TTC549 (cell line): Measurements from ENCODE around the gene LRRN3.

Experiments used
- FAIRE-seq: peaks from 2 replicates; lab custom pipeline; 2012; peaks lifted over from hg19 to GRCh38; lab: Jason Lieb, UNC

LRRN3 gene

GRCh38 chr7:111107579-111107978 lies 16.7 kb downstream of the LRRN3 start:
- FAIRE-seq, result no peak

GRCh38 chr7:111108000-111108399 lies 17.1 kb downstream of the LRRN3 start:
- no peak for FAIRE-seq

GRCh38 chr7:111108496-111108895 lies 17.6 kb downstream of the LRRN3 start:
- FAIRE-seq, result no peak

- no peak for FAIRE-seq
Observed at GRCh38 chr7:111112439-111112838, 21.5 kb downstream of the LRRN3 start.

- FAIRE-seq, result no peak
Observed at GRCh38 chr7:111113263-111114017, 22.5 kb downstream of the LRRN3 start.

- no peak for FAIRE-seq
Observed at GRCh38 chr7:111115966-111116365, 25.0 kb downstream of the LRRN3 start.

- no peak for FAIRE-seq
Observed at GRCh38 chr7:111126987-111127386, 36.1 kb downstream of the LRRN3 start.

GRCh38 chr7:111129435-111129834 lies 38.5 kb downstream of the LRRN3 start:
- FAIRE-seq, result no peak

- FAIRE-seq, result no peak
Observed at GRCh38 chr7:111132833-111133232, 41.9 kb downstream of the LRRN3 start.

GRCh38 chr7:111137296-111138192 lies 46.6 kb downstream of the LRRN3 start:
- FAIRE-seq, result no peak

DNA sequence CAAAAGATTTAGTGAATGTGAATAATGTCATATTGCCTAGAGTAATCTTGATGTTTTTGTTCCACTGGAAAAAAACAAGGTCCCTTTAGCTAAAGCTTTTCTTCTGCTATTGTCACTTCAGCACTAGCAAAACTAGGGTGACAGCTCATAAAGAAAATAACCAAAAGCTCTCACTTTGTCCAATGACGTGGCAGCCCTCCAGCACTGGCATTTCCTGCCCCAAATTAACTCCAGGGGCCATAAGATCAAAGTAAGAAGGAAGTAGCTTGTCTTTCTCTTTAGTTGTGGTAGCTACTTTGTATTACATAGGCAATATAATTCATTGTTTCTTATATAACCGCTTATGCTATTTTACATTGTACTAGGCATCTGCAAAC lies 47.3 kb downstream of the LRRN3 start:
- FAIRE-seq, result no peak

DNA sequence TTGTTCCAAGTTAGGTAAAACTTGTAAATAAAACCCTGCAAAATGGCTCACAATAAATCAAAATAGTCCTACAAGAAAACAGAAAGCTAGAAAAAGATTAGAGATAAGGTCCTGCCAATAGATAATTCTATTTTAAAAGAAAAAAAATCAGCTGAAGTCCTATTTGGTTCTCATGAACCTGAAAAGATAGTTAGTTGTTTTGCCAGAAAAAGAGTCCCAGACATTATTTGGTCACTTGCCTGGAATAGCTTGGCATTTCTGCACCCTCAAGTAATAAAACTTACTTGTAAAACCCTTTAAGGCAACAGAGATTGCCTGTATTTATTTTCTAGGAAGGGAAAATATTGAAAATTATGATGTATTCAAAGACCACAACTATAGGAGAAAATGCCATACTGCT lies 47.7 kb downstream of the LRRN3 start:
- no peak for FAIRE-seq

GRCh38 chr7:111140091-111140865 lies 49.4 kb downstream of the LRRN3 start:
- no peak for FAIRE-seq

GRCh38 chr7:111145472-111145871 lies 54.5 kb downstream of the LRRN3 start:
- FAIRE-seq, result no peak

DNA sequence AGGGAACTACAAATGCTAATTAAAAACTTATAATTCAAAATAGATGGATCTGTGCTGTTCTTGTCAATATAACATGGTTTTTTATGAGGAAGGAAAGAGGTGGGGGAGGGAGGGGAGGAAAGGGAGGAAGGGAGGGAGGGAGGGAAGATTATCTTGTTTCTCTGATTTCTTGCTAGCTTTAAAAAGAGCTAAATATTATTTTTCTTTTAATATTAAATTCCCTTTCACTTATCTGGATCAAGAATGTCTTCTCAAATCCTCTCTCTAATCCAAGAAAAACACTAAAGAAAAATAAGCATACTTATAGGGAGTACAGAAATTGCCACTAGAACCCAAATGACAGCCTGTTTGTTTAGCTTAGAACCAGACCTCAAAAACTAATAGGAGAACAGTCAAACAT lies 55.2 kb downstream of the LRRN3 start:
- FAIRE-seq, result no peak

GRCh38 chr7:111147708-111148533 lies 57.0 kb downstream of the LRRN3 start:
- FAIRE-seq, result no peak

DNA sequence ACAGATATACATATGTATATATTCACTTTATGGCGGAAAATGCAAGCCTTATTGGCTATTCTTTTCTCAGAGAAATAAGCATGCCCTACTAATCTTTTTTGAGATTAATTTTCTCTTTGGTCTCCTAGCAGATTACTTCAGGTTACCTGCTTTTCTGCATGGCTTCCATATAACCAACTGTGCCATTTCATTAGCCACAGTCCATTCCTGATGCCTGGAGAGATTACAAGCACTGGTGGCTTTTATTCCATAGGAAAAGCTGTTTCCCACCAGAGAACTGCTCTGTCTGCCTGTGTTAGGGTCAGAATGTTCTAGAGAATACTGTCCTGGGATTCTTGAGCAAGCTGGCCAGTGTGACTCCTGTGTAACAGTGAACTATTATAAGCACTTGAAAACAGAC lies 59.8 kb downstream of the LRRN3 start:
- no peak for FAIRE-seq

- no peak for FAIRE-seq
Observed at GRCh38 chr7:111159426-111159825, 68.5 kb downstream of the LRRN3 start.

GRCh38 chr7:111160297-111160696 lies 69.4 kb downstream of the LRRN3 start:
- no peak for FAIRE-seq

DNA sequence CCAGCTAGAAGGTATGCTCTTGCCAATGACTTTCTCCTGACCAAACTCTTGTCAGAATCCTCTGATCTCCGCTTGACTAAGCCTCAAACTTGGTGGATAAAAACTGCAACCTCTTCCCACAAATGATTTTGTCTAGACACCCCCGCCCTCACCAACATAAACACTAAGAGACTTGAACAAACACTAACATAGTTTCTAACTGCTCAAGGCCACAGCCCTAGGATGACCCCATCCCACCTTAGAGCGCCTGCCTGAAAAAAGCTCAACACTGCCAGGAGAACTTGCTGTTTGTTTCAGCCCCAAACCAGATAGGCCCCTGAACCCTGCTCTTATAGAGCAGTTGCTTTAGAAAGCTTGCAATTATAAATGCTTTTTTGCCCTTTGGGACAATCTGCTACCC lies 71.8 kb downstream of the LRRN3 start:
- no peak for FAIRE-seq

DNA sequence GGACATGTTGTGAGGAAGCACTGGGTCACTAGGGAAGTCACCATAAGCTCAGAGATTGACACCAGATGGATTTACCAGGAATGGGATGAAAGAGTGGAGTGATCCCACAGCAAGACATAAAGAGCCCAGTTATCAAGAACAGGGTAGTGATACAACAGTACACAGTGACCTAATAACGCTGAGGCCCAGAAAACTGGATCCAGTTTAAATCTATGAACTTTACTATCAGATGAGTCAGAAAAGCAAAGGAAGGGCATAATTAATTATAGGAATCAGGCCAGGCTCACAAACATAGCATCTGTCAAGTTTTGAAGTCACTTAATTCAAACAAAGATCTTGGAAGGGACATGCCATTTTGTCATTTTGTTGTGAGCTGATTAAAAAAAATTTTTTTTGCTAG lies 73.5 kb downstream of the LRRN3 start:
- FAIRE-seq, result no peak

- no peak for FAIRE-seq
Observed at GRCh38 chr7:111168182-111168581, 77.3 kb downstream of the LRRN3 start.
